Measurements from ENCODE around the gene PRRT2.

The PRRT2 gene

DNA sequence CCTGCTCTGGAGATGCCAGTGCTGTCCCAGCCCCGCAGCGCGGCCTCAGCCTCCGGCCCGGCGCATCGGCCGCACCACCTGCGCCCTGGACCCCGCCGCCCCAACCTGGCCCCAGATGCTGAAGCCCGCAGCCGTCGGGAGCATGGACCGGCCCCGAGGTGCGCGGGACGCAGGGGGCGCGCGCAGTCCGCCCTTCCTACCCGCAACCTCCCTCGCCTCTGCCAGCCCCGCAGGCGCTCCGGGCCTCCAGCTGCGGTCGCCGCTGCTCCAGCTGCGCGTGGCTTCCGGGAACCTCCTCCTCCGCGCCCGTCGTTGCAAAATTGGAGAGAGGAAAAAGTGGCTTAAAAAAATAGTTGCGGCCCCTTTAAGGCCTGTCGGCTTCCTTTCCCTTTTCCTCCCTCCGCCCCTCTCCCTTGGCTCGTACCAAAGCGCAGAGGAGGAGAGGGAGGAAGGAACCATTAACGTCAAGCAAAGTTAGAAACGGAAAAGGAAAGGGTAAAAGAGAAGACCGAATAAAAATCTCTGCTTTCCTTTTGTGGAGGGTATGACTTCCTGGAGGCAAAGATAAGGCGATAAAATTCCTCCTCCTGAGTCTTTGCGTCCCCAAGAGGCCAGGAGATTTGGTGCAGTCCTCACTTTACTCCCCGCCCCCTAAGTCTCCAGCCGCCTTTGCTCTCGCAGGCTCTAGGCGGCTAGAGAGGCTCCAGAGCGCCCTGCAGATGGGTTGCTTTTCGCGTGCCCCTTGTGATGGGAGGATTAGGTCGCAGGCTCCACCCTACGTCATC, 51.1 kb downstream of the PRRT2 start, which contains the start of gene CDIPT:
Gene CDIPT, minus strand, starts transcription at position 343 of the 785 bp plus-strand sequence. CDS start 369 bp downstream, outside the sequence.
- DNase-seq (ENCODE audit: low read depth): peak; percentile 99
- TF ChIP-seq, protein P1, sequence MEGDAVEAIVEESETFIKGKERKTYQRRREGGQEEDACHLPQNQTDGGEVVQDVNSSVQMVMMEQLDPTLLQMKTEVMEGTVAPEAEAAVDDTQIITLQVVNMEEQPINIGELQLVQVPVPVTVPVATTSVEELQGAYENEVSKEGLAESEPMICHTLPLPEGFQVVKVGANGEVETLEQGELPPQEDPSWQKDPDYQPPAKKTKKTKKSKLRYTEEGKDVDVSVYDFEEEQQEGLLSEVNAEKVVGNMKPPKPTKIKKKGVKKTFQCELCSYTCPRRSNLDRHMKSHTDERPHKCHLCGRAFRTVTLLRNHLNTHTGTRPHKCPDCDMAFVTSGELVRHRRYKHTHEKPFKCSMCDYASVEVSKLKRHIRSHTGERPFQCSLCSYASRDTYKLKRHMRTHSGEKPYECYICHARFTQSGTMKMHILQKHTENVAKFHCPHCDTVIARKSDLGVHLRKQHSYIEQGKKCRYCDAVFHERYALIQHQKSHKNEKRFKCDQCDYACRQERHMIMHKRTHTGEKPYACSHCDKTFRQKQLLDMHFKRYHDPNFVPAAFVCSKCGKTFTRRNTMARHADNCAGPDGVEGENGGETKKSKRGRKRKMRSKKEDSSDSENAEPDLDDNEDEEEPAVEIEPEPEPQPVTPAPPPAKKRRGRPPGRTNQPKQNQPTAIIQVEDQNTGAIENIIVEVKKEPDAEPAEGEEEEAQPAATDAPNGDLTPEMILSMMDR (conservative IDR thresholded peaks at IDR 0.05; ENCODE audit: low read depth, low read length): peak; percentile 60
- H3K4me3 ChIP-seq (ENCODE audit: low read depth, low read length): peak within 1 kb of the TSS; percentile 91

DNA sequence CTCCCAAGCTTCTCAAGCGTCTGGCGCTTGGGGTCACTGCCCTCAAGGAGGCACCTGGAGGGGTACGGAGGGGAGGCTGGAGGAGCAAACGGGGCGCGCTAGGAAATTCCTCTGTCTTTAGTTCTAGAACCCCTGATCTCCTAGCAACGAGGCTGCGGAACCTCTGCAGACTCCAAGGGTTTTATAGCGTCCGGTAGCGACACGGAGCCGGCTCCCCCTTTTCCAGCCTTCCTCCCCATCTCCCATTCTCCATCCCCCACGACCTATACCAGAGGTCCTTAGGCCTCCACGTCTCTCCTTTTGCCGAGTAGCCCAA, 51.6 kb downstream of the PRRT2 start:
- H3K4me3 ChIP-seq (ENCODE audit: low read depth, low read length): peak overlapping the region; percentile 45
- no peak for DNase-seq (ENCODE audit: low read depth)
- TF ChIP-seq, protein P1 (conservative IDR thresholded peaks at IDR 0.05; ENCODE audit: low read depth, low read length): no peak

DNA sequence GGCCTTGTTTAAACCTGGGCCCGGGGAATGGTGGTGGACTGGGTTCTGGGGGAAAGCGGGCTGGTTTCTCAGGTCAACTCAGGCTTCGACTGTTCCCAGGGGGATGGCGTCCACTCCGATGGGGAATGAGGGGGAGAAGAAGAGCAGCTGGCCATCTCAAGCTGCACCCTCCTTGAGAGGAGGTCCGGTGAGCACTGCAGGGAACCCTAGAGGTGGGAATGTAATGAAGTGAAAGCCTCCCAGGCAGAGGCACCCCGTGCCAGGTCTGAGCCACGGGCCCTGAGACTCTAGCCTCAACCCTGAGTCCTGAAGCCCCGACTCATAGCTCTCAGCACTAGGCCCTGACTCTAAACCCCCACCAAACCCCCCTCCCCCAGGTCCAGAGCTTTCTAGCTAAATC, 52.2 kb downstream of the PRRT2 start:
- no peak for DNase-seq (ENCODE audit: low read depth)
- H3K4me3 ChIP-seq (ENCODE audit: low read depth, low read length): no peak overlapping the region
- TF ChIP-seq, protein P1 (conservative IDR thresholded peaks at IDR 0.05; ENCODE audit: low read depth, low read length): no peak
